Breast epithelium (tissue), 3 donors: ENCODE data around the gene TAPBPL.

ENCODE experiments used
- CTCF ChIP-seq, 3 donors: fragments of 450-650 bp; IDR thresholded peaks; one replicate each; pipeline ENCODE4 v1.5.1; 2016 to 2017; ENCODE audit warnings: antibody characterized with exemption in 3 of 3, mild to moderate bottlenecking in 3 of 3, moderate library complexity in 3 of 3
- POLR2A ChIP-seq: fragments of 450-650 bp; IDR thresholded peaks from one replicate; pipeline ENCODE4 v1.6.1; 2016; ENCODE audit warnings: antibody characterized with exemption, mild to moderate bottlenecking, moderate library complexity

- TF ChIP-seq CTCF (IDR thresholded peaks at IDR 0.05) (no peak), POLR2A (no peak)
Observed at GRCh38 chr12:6404390-6404789, 47.5 kb upstream of the TAPBPL start.
